Stomach (tissue), 9 donors: ENCODE data around the gene TENM3. TPM values are rescaled to one million over a fixed set of nuclear protein-coding genes. Genes with fewer than 3 reads are reported as not detected.

ENCODE experiments used
- DNase-seq, 2 donors: peaks; one replicate each; pipeline versions ENCODE4 v3.0.0 to v3.0.0-alpha.2; 2013 to 2019
- H3K27ac ChIP-seq, 5 donors: fragments of 200-600 bp in 4 of 5; sonication (generic) in 4 of 5; one replicate each; pipeline ENCODE4 v1.5.1; 2013 to 2019; ENCODE audit warnings: mild to moderate bottlenecking in 1 of 5, moderate library complexity in 1 of 5
- H3K27me3 ChIP-seq, 3 donors: fragments of 200-600 bp; sonication (generic); one replicate each; pipeline ENCODE4 v1.5.1; 2017 to 2019; ENCODE audit warnings: mixed run types in 1 of 3
- H3K36me3 ChIP-seq, 4 donors: fragments of 200-600 bp; sonication (generic); 1 replicate in 3 of 4; 2 replicates in 1 of 4; pipeline ENCODE4 v1.5.1; 2016 to 2019
- H3K4me1 ChIP-seq, 4 donors: fragments of 200-600 bp; sonication (generic); one replicate each; pipeline ENCODE4 v1.5.1; 2016 to 2019
- H3K4me3 ChIP-seq, 4 donors: fragments of 200-600 bp; sonication (generic) in 3 of 4; one replicate each; pipeline ENCODE4 v1.5.1; 2016 to 2019; ENCODE audit warnings: mild to moderate bottlenecking in 1 of 4
- H3K9me3 ChIP-seq, 4 donors: fragments of 200-600 bp; sonication (generic); one replicate each; pipeline ENCODE4 v1.5.1; 2016 to 2019
- CTCF ChIP-seq, 7 experiments: fragments of 450-650 bp in 4 of 7; fragments of 200-600 bp in 3 of 7; sonication (generic) in 3 of 7; IDR thresholded peaks; one replicate each; pipeline ENCODE4 v1.5.1; 2016 to 2019; ENCODE audit warnings: antibody characterized with exemption in 7 of 7, control low read depth in 2 of 7, mild to moderate bottlenecking in 1 of 7
- EP300 ChIP-seq: sonication (generic); formaldehyde crosslinking; IDR thresholded peaks from one replicate; pipeline ENCODE4 v1.6.1; 2017; ENCODE audit warnings: antibody characterized with exemption
- POLR2A ChIP-seq, 4 donors: fragments of 450-650 bp; IDR thresholded peaks; one replicate each; pipeline ENCODE4 v1.6.1; 2016; ENCODE audit warnings: antibody characterized with exemption in 4 of 4, control low read depth in 2 of 4, mild to moderate bottlenecking in 1 of 4, moderate library complexity in 1 of 4
- POLR2AphosphoS5 ChIP-seq, 3 donors: sonication (generic); formaldehyde crosslinking; IDR thresholded peaks; one replicate each; pipeline ENCODE4 v1.6.1; 2016; ENCODE audit warnings: antibody characterized with exemption in 3 of 3
- WGBS, 5 donors: extraction: QIAGEN DNeasy Blood & Tissue Kit in 3 of 5; methylation state at CpG; one replicate each; pipeline versions ENCODE4 v1.1.5 to v1.1.7; 2013 to 2018; 5-methylcytosine and 5-hydroxymethylcytosine counted together
- intact Hi-C: fragments of 100-400 bp; cut with DNase I; formaldehyde crosslinking; loops from one replicate; pipeline ENCODE4 v1.15.1; 2023; ENCODE audit warnings: low total_unique reads
- polyA plus RNA-seq, 3 donors: library from polyadenylated mRNA; stranded (reverse); fragments of 200-250 nt; gene quantifications; one replicate each; pipeline ENCODE4 v1.2.3, GENCODE V29; 2013
- total RNA-seq, 5 donors: library from RNA; depleted of rRNA; stranded (reverse); fragments of >200 nt; gene quantifications; one replicate each; pipeline versions ENCODE4 v1.1.0 to v1.2.3, GENCODE V29; 2014 to 2016
- donor health status: healthy with polysubstance abuse.
- donor health status: Bipolar disorder and iron deficiency.
- donor health status: healthy.

The TENM3 gene
- total and polyA plus RNA-seq, 8 donors, result under 0.01 to 8.3 (median 0.44) TPM

GRCh38 chr4:182297659-182298058 is 54.5 kb downstream of the TENM3 start:
- WGBS, 5 donors, result 76 to 84% (median 82%) methylated on average over 9 of the region's 9 CpGs
- Histone ChIP-seq H3K4me1 (no peaks in the 10 kb centered on the region), H3K9me3 (no peaks in the 10 kb centered on the region), H3K27me3 (no peaks in the 10 kb centered on the region), H3K36me3 (no peaks in the 10 kb centered on the region), H3K4me3 (no peak overlapping the region), H3K27ac (no peak overlapping the region)
- DNase-seq, result no peak
- intact Hi-C loops, result no loop called here
- TF ChIP-seq CTCF (IDR thresholded peaks at IDR 0.05) (no peak), POLR2AphosphoS5 (IDR thresholded peaks at IDR 0.05) (no peak), POLR2A (IDR thresholded peaks at IDR 0.05) (no peak), EP300 (no peak)

- H3K4me3 ChIP-seq, result no peak overlapping the region
Measured at GRCh38 chr4:182301736-182302135, 58.5 kb downstream of the TENM3 start.

GRCh38 chr4:182303847-182304246 is 60.6 kb downstream of the TENM3 start:
- 88 to 97% (median 94%) methylated on average over 5 of the region's 5 CpGs for WGBS, 5 donors
- no peak for TF ChIP-seq POLR2AphosphoS5 (IDR thresholded peaks at IDR 0.05)
- no peak for TF ChIP-seq EP300
- TF ChIP-seq CTCF (IDR thresholded peaks at IDR 0.05), result no peak
- TF ChIP-seq POLR2A (IDR thresholded peaks at IDR 0.05), result no peak
- Histone ChIP-seq H3K4me3 (no peak overlapping the region), H3K27me3 (no peaks in the 10 kb centered on the region), H3K27ac (no peak overlapping the region), H3K9me3 (no peaks in the 10 kb centered on the region), H3K4me1 (no peaks in the 10 kb centered on the region), H3K36me3 (no peaks in the 10 kb centered on the region)
- intact Hi-C loops, result no loop called here
- no peak for DNase-seq

More at GRCh38 chr4:182301736-182302135, 58.5 kb downstream of the TENM3 start:
- TF ChIP-seq EP300 (no peak), POLR2A (IDR thresholded peaks at IDR 0.05) (no peak), CTCF (IDR thresholded peaks at IDR 0.05) (no peak), POLR2AphosphoS5 (IDR thresholded peaks at IDR 0.05) (no peak)
- no peaks in the 10 kb centered on the region for H3K4me1 ChIP-seq
- no peaks in the 10 kb centered on the region for H3K9me3 ChIP-seq
- DNase-seq, result no peak
- no peak overlapping the region for H3K27ac ChIP-seq
- intact Hi-C loops, result no loop called here
- no peaks in the 10 kb centered on the region for H3K36me3 ChIP-seq
- 82 to 90% (median 85%) methylated on average over 5 of the region's 5 CpGs for WGBS, 5 donors
- H3K27me3 ChIP-seq, result no peaks in the 10 kb centered on the region

- Histone ChIP-seq H3K4me3 (no peak overlapping the region), H3K9me3 (no peaks in the 10 kb centered on the region), H3K27ac (no peak overlapping the region), H3K36me3 (no peaks in the 10 kb centered on the region), H3K4me1 (no peaks in the 10 kb centered on the region), H3K27me3 (no peaks in the 10 kb centered on the region)
- TF ChIP-seq CTCF (IDR thresholded peaks at IDR 0.05), result no peak
- no peak for TF ChIP-seq POLR2A (IDR thresholded peaks at IDR 0.05)
- no peak for TF ChIP-seq EP300
- TF ChIP-seq POLR2AphosphoS5 (IDR thresholded peaks at IDR 0.05), result no peak
- intact Hi-C loops, result no loop called here
- 59 to 68% (median 67%) methylated on average over 4 of the region's 4 CpGs for WGBS, 5 donors
- no peak for DNase-seq
Measured at GRCh38 chr4:182306792-182307507, 63.7 kb downstream of the TENM3 start.
